NCI-H2227 treated with DMSO at 0.1 percent for 48 hours (cell line): ENCODE data around the gene RBM33.

ENCODE experiments used
- DNase-seq: peaks from one replicate; lab custom pipeline; 2025; lab: John Stamatoyannopoulos, UW

Gene RBM33

DNA sequence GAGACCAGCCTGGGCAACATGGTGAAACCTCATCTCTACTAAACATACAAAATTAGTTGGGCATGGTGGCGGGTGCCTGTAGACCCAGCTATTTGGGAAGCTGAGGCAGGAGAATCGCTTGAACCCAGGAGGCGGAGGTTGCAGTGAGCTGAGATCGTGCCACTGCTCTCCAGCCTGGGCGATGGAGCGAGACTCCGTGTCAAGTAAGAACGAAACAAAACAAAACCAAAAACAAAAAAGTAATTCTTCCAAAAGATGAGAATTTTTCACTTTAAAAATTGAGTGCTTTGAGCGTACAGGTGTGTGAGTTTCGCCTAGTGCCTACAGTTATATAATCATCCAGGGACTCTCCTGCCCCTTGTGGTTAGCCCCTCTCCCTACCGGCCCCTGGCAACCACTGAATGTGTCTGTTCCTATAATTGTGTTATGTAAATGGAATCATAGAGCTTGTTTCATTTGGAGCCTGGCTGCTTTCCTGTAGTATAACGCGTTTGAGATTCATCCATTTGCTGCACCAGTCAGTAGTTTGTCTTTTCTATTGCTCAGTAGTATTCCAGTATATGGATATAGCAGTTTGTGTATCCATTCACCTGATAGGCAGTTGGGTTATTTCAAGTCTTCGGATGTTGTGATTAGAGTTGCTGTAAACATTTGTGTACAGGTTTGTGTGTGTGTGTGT, 80.0 kb downstream of the RBM33 start:
- no peak for DNase-seq

DNA sequence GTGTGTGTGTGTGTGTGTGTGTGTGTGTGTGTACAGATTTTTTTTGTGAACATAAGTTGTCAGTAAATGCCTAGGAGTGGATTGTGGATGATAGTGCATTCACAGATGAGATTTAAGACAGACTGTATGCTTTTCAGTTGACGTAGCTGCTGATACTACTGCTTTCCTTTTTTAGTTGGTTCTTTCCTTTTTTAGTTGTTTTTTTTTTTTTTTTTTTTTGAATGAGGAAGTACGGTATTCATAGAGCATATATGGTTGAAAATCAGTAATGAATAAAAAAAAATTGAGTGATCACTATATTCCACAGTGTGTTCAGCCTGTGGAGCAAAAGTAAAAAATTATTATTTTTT, 80.5 kb downstream of the RBM33 start:
- no peak for DNase-seq

DNA sequence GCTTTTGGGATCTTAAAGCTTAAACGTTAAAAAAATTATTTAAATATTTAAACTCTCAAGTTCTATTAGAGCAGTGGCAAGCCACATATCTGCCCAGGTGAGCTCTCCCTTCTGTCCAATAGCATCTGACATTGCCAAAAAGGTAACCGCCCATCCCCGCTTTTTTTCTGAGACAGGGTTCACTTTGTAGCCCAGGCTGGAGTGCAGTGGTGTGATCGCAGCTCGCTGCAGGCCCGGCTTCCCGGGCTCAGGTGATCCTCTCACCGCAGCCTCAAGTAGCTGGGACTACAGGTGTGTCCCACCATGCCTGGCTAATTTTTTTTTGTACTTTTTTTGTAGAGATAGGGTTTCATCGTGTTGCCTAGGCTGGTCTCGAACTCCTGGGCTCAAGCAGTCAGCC, 83.2 kb downstream of the RBM33 start:
- DNase-seq = no peak

DNA sequence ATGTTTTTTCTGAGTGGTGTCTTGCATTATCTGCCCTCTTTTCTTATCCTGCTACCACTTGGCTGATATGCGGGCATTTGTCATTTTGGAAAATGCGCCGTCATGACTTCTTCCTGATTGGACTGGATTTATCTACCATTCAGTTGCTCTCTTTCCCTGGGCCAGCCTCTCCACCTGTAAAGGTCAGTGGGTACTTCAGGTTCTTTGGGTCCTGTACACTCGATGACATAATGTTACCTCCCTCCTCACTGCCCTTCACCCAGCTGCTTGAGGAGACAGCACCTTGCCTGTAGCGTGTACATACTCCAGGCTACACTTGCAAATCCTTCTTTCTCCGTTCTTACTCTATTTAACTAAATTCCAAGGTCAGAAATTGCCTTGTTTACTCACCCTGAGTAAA, 83.7 kb downstream of the RBM33 start:
- no peak for DNase-seq

DNA sequence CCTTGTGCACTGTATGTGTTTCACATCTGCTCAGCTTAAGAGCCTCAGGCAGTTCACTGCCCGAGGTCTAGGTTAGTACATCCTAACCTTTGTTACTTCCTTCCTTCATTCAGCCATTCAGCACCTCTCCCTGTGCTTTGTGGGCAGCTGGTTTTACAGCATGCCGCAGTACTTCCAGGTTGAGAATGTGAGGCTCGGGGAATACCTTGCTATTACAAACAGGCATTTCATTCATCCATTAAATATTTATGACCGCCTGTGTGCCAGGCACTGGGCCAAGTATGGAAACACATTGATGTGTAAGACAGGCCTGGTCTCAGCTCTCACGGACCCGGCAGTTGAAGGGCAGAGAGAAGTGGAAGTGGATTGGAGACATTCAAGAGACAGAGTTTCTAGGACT, 85.4 kb downstream of the RBM33 start:
- no peak for DNase-seq

DNA sequence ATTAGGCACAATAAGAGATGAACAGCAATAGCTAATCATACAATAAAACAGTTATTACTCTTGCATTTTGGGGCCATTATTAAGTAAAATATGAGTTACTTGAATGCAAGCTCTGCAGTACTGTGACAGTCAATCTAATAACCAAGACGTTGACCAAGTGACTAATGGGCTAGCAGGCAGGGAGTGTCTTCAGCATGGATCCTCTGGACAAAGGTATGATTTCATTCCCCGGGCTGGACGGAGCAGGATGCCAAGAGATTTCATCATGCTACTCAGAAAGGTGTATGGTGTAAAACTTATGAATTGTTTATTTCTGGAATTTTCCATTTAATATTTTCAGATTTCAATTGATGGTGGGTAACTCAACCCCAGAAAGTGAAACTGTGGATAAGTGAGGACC, 86.9 kb downstream of the RBM33 start:
- no peak for DNase-seq

DNA sequence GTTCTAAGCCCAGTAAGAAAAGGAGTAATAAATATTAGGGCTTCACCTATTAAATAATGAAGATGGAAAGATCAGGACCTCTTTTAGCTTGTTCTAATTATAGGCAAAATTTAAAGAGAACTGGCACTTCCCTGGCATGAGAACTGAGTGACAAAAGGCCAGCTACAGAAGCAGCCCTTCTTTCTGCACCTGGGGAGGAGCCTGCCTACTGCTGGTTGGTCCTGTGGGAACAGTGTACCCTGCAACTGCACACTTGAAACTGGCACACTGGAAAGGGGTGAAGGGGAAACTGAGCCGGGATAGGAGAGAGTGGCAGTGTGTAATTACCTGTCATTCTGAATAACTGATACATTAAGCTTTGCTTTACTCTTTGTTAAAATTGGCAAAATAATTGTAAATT, 87.4 kb downstream of the RBM33 start:
- DNase-seq = no peak

DNA sequence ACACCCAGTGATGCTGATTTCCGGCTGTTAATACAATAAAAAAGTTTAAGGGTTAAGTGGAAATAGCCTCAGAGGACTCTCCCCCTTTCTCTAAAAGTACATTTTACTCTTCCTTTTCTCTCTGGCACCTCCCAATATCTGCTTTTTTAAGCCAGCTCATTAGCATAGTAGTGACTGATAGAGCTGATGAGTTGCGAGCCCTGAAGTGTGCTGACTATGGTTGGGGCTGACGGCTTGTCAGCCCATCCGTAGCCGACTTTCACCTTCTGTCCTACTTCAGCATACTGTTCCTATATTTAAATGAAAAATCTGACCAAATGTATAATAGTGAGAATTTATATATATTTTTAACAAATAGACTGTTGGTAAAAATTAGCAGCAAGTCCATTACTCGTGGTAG, 87.8 kb downstream of the RBM33 start:
- DNase-seq = no peak

DNA sequence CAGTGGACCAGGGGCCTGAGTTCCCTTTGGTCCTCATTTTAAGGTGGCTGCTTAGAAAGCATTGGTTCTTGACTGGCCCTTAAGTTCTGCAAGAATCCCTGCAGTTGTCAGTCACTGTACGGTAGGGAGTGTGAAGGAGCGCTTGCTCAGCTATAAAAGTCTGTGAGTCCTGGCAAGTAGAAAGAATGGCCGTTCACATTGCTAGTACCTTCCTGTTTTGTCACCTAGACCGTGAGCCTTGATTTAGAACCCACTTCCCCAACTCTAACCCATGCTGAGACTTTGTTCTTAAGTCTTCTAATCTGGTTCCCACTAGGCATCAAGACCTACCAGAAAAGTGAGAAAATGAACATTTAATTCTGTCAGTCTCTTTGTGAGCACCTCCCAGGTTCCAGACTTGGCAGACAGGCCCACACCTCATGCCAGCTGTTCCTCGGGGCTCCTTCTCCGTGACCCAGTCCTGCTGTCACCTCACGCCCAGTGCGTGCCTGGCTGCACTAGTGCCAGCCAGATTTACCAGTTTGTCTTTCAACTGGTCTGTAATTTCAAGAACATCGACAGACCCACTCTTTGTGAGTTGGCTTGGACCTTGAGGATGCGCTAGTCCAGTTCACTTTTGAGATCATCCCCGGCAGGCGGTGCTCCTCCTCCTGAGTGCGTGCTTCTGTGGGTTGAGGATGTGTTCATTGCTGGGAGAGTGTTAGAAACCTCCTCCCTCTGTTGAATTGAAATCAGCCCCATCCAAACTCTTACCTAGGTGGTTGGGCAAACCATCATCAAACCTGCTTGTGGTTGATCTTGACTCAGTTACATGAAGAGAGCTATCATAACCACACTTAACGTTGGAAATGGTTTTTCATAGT, 89.4 kb downstream of the RBM33 start:
- DNase-seq = no peak

DNA sequence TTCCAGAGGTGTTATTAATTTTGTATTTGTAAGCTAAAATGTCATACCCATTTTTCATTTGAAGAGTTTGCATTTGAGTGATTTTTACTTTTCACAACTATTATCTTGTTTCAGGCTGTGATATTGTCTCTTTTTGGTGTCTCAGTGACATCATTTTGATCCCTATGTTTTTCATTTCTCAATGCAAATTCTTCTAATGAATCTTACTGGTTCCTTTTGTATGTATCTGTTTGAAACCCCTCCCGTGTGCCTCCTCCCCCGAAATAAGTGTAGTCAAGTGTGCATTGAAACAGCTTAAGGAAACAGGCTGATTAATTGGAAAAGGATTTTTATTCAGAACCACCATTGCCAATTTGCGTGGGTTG, 90.0 kb downstream of the RBM33 start:
- DNase-seq = no peak

DNA sequence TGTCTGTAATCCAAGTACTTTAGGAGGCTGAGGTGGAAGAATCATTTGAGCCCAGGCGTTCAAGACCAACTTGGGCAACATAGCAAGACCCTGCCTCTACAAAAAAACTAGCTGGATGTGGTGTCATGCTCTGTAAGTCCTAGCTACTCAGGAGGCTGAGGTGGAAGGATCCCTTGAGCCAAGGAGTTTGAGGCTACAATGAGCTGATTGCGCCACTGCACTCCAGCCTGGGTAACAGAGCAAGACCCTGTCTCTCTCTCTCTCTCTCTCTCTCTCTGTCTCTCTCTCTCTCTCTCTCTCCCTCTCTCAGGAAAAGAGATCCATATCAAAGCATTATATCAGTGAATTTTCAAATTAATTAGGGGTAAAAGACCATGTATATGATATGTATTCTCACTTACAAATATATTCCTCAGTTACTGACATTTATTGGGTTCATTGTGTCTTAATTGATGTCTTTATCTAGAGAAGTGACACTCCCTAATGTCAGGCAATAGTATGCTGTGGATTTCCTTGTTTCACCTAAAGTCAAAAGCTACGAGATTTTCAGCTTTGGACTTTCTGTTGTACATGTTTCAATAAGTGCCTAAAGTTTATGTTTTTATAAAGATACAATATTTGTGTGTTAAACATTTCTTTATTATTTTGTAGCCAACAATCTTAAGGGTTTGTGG, 91.1 kb downstream of the RBM33 start:
- no peak for DNase-seq

DNA sequence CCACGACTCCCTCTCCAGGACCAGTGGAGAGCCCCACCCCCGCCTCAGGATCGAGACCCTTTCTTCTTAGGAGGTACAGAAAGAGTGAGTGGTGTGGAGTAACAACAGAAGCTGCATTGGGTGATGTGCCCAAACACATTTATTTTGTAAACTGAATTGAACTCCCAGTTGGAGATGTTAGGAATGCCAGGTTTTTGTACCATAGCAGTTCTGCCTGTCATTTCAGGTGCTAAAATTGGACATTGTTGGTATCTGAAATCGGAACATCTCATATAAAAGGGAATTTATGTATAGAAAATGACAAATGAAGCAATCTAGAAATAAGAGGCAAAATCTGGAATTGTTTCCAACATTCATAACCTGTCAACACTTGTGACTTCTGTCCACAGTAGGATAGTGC, 93.1 kb downstream of the RBM33 start:
- no peak for DNase-seq

DNA sequence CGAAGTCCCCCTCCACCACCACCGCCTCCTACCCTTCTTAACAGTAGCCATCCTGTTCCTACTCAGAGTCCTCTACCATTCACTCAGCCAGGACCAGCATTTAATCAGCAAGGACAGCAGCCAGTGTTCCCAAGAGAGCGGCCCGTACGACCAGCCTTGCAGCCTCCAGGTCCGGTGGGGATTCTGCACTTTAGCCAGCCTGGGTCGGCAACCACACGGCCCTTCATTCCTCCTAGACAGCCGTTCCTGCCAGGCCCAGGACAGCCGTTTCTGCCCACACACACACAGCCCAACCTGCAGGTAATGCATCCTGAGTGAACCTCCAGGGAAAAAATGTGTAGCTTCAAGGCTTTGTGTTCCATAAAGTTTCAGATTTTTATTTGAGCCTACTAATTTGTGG, 93.6 kb downstream of the RBM33 start:
- no peak for DNase-seq

DNA sequence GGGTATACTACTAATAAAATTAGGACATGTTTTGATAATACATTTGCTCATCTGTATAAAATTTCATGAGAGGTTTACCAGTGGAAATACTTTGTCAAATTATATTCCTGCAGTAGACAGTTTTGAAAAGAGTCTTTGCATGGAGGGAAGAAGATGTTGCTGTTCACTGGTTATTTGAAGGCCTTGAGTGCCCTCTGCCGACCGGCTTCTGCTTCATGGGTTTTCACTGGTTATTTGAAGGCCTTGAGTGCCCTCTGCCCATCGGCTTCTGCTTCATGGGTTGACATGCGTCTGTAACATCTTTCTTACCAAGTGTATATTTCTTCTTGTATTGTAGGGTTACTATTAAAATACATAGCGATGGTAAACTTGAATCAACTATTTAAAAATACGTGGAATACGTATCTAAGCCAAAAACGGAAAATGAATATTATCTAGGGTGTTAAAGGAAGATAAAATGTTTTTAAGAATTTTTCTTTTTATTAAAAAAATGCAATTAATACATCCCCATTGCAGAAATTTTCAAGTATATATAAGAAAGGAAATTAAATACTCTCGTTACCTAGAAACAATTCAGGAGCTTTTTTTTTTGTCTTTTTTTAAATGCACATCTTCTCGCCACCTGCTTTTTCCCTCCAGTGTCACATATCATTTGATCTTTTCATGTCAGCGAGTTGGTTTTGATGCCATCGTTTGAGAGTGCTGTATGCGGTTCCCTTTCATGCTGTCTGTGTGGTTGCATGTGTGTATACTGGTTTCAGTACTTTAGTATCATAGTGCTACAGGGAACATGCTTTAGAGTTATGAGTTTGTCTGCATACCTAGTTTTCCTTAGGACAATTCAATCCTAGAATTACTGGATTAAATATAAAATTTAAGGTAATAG, 94.4 kb downstream of the RBM33 start:
- DNase-seq = peak; percentile 69

DNA sequence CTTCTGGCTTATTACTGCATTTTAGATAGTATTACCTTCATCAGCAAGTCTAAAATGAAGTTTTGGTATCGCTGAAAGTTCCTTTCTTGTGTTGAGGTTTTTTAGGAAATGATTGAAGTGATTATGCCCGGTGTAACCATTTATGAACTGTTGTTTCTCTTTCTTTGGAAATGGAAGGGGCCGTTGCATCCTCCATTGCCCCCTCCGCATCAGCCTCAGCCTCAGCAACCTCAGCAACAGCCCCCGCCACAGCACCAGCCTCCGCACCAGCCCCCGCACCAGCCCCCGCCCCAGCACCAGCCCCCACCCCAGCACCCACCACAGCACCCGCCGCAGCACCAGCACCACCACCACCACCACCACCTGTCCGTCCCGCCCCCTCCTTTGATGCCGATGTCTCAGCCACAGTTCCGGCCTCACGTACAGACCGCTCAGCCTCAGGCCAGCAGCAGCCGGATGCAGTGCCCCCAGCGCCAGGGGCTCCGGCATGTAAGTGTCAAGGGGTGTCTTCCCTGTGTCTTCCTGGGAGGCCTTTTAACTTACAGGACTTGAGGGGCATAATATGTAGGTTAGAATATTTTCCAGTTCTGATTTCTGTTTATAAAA, 95.2 kb downstream of the RBM33 start:
- DNase-seq = no peak

DNA sequence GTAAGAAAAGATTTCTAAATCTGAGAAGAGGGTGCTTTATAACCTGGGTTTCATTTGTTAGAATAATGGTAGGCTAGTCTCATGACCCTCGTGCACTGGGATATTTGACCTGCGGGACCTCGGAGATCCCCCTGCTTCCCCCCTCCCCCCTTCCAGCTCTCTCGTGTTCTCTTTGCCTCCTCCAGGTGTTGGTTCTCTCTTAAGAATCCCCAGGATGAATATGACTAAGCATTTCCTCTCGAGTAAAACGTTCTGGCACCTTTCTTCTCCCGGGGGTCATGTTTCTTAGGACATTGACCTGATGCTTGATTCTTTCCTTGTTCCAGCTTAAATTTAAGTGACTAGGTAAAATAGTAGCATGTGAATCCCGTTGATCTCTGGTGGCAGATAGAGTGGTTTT, 96.6 kb downstream of the RBM33 start:
- DNase-seq = no peak

DNA sequence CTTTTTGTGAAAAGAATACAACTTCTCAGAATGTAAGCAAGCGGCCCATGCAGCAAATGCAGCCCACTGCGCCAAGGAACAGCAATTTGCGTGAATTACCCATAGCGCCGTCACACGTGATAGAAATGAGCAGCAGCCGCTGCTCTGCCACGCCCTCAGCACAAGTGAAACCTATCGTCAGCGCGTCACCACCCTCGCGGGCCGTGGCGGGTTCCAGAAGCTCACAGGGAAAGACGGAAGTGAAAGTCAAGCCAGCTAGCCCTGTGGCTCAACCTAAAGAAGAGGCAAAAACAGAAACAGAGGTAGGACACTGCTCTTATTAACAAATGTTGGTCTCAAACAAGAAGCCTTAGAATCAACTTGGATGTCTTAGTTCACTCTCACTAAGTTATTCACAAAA, 97.3 kb downstream of the RBM33 start:
- no peak for DNase-seq

DNA sequence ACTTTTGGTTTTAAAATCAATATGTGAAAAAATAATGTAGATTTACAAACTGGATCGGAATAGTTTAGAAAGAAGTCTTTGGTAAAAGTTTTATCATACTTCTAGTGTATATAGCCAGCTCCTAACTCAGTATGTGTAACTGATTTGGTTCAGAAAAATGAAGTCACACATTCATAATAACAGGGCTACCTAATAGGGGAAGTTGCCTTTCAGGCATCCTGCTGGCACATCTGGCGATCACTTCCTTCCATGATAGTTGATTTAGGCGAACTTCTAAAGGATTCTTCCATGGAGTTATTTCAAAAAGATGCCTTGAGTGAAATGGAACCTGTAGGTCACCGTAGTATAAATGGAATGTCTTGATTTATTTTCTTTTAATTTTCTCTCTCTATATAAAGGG, 98.7 kb downstream of the RBM33 start:
- no peak for DNase-seq

DNA sequence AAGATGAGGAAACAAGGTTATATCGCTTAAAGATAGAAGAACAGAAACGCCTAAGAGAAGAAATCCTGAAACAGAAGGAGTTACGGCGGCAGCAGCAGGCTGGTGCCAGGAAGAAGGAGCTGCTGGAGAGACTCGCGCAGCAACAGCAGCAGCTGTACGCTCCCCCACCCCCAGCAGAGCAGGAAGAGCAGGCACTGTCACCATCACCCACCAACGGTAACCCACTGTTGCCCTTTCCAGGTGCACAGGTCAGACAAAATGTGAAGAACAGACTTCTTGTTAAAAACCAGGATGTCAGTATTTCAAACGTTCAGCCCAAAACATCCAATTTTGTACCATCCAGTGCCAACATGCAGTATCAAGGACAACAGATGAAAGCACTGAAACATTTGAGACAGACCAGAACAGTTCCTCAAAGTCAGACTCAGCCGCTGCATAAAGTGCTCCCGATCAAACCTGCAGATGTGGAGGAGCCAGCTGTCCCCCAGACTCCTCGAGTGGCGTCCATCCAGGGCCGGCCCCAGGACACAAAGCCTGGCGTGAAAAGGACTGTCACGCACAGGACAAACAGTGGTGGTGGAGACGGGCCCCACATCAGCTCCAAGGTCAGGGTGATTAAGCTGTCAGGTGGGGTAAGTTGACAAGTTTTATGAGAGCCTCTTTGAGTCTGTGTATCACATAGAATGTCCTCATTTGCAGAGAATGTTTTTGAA, 100.7 kb downstream of the RBM33 start:
- no peak for DNase-seq

DNA sequence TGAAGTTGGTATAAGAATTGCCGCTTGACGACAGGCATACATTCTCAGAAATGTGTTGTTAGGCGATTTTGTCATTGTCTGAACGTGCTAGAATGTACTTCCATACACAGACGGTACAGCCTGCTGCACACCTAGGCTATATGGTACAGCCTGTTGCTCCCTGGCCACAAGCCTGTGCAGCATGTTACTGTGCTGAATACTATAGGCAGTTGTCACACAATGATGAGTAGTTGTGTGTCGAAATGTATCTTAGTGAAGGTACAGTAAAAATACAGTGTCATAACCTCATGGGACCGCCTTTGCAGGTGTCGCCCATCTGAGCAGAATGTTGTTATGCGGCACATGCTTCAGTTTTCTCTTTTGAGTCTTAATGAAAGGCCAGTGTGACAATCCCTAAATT, 101.3 kb downstream of the RBM33 start:
- DNase-seq = no peak

DNA sequence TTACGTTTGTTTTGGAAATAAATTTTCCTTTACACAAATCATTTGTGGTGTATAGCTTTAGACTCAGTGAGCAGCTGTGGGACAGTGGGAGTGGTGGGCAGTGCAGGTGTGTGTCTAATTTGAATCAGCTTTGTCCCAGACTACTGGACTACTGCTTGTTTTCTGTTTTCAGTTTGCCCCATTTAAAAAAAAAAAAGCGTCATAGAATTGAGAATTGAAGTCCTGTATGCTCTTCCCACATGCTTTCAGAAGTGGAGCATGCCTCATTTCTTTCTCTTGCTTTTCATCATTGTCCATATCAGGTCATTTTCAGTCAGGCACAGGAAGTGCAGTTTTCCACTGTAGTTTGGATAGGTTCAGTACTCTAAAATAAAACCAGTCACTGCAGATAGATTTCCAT, 101.7 kb downstream of the RBM33 start:
- no peak for DNase-seq
